Heart right ventricle (tissue), 16 donors: ENCODE results near the gene XYLT2. TPM values are rescaled to one million over a fixed set of nuclear protein-coding genes. Genes with fewer than 3 reads are reported as not detected.

Experiments
- ATAC-seq, 8 donors: fragments of 200-7000 bp; cut with Tn5 transposase; one replicate each; pipeline ENCODE4 v1.9.1; 2020; ENCODE audit warnings: mild to moderate bottlenecking in 8 of 8, moderate library complexity in 8 of 8, moderate number of reproducible peaks in 1 of 8
- DNase-seq, 2 donors: peaks; one replicate each; pipeline ENCODE4 v3.0.0-alpha.2; 2020
- H3K27ac ChIP-seq, 10 donors: fragments of 200-600 bp; sonication (generic) in 2 of 10; one replicate each; pipeline versions ENCODE4 v1.5.0 to v1.8.0; 2020 to 2022; ENCODE audit warnings: mild to moderate bottlenecking in 3 of 10
- H3K27me3 ChIP-seq, 7 donors: fragments of 200-600 bp; one replicate each; pipeline ENCODE4 v1.8.0; 2021 to 2022; ENCODE audit warnings: mild to moderate bottlenecking in 2 of 7
- H3K36me3 ChIP-seq, 9 donors: fragments of 200-600 bp; sonication (generic) in 1 of 9; one replicate each; pipeline versions ENCODE4 v1.5.0 to v1.8.0; 2020 to 2022; ENCODE audit warnings: mild to moderate bottlenecking in 2 of 9
- H3K4me1 ChIP-seq, 9 donors: fragments of 200-600 bp; sonication (generic) in 1 of 9; one replicate each; pipeline versions ENCODE4 v1.5.0 to v1.8.0; 2020 to 2022; ENCODE audit warnings: mild to moderate bottlenecking in 4 of 9
- H3K4me3 ChIP-seq, 10 donors: fragments of 200-600 bp; sonication (generic) in 2 of 10; one replicate each; pipeline versions ENCODE4 v1.5.0 to v1.8.0; 2020 to 2022; ENCODE audit warnings: mild to moderate bottlenecking in 7 of 10, moderate library complexity in 2 of 10
- H3K9me3 ChIP-seq, 11 donors: fragments of 200-600 bp in 10 of 11; sonication (generic) in 2 of 11; one replicate each; pipeline versions ENCODE4 v1.5.0 to v1.8.0; 2013 to 2022; ENCODE audit warnings: mild to moderate bottlenecking in 2 of 11, control low read depth in 1 of 11, moderate library complexity in 1 of 11
- CTCF ChIP-seq, 9 donors: fragments of 200-600 bp; sonication (generic) in 2 of 9; IDR thresholded peaks; one replicate each; pipeline versions ENCODE4 v1.5.0 to v1.8.0; 2021 to 2022; ENCODE audit warnings: antibody characterized with exemption in 9 of 9, mild to moderate bottlenecking in 5 of 9, moderate library complexity in 1 of 9
- WGBS, 2 donors: extraction: QIAGEN DNeasy Blood & Tissue Kit; methylation state at CpG; one replicate each; pipeline ENCODE4 v1.1.7; 2013; ENCODE audit warnings: inconsistent platforms in 1 of 2; 5-methylcytosine and 5-hydroxymethylcytosine counted together
- intact Hi-C, 10 donors: fragments of 100-400 bp; cut with DNase I; formaldehyde crosslinking; loops; one replicate each; pipeline versions ENCODE4 v1.11.1 to v1.14.2; 2022
- polyA plus RNA-seq, 2 donors: library from polyadenylated mRNA; stranded (reverse); fragments of 200-250 nt; gene quantifications; one replicate each; pipeline ENCODE4 v1.2.3, GENCODE V29; 2013
- total RNA-seq, 10 donors: library from RNA; stranded (reverse); fragmentation: NEBNext Ultra II Directional in 3 of 10; extraction: Animal tissue kit (Norgen Biotek cat#: 25700) in 3 of 10; gene quantifications; one replicate each; pipeline versions ENCODE4 v1.2.1 to v1.2.4, GENCODE V29; 2021 to 2023
- donor health status: Arrhythmogenic right ventricular cardiomyopathy.
- donor health status: ischemic (EF 13 %, LVEDD 7.1; RV severe dilation, severe dysfunction).
- donor health status: healthy with polysubstance abuse.
- donor health status: DM: no; HTN: yes; CAD: no.
- donor health status: DM: no; HTN: no; CAD: no.
- donor health status: ischemic (EF 25% LVEDD 6.9; RV normal size, moderate dysfunction).
- donor health status: ischemic (EF 25% LVEDD 5.7; RV mildly dilated, moderate dysfunction).
- donor health status: healthy.
- donor health status: DM: yes; HTN: yes; CAD: no.
- donor health status: Ischemic cardiomyopathy.
- donor health status: ischemic (EF 35%, LVEDD 5.7; RV mildly dilated, moderate dysfunction).
- donor health status: nonischemic (EF 11% LVEDD 7.7; RV severe dilation, severe dysfunction).
- donor health status: DM: yes; HTN: yes; CAD: no.
- donor health status: PGD.
- donor health status: ischemic (EF 29% LVEDD 5.4; RV normal size, mild dysfunction).
- donor health status: nonischemic (EF 23%, LVEDD 6.1; RV moderate dilation, normal function).

Gene XYLT2
- total and polyA plus RNA-seq, 12 donors: 8.1 to 17.1 (median 11.9) TPM

DNA sequence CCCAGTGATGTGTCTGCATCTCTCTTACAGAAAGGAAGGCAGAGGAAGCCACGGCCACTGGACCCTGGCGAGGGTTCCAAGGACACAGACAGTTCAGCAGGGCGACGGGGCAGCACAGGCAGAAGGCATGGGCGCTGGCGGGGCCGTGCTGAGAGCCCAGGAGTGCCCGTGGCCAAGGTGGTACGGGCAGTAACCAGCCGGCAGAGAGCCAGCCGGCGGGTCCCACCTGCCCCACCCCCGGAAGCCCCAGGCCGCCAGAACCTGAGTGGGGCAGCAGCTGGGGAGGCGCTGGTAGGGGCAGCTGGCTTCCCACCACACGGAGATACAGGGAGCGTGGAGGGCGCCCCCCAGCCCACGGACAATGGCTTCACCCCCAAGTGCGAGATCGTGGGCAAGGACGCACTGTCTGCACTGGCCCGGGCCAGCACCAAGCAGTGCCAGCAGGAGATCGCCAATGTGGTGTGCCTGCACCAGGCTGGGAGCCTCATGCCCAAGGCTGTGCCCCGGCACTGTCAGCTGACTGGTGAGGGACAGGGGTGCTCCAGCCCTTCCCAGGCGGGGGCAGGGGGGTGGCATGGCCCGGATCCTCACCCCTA is 7.8 kb downstream of the XYLT2 start:
- peaks cover 0 to 64% (median 38%) of the 10 kb centered on the region in 9 donors for H3K36me3 ChIP-seq
- DNase-seq (no peak), ATAC-seq (peak in 2 of 8 donors; percentile 4 to 19)
- WGBS, 2 donors: 94 to 96% methylated on average over 27 of the region's 27 CpGs
- no peaks in the 10 kb centered on the region for H3K27me3 ChIP-seq
- intact Hi-C loops: loop anchor here in 1 of 10 donors (10.0 kb wide), 1 partner anchor 61 kb away; no protein-coding TSS in a partner anchor
- no peaks in the 10 kb centered on the region for H3K9me3 ChIP-seq
- no peak overlapping the region for H3K4me3 ChIP-seq
- no peak for TF ChIP-seq CTCF (IDR thresholded peaks at IDR 0.05)
- no peak overlapping the region for H3K27ac ChIP-seq
- H3K4me1 ChIP-seq: peaks cover 0 to 19% (median 4%) of the 10 kb centered on the region in 9 donors

- DNase-seq (no peak), ATAC-seq (no peak)
- TF ChIP-seq CTCF (IDR thresholded peaks at IDR 0.05): no peak
- Histone ChIP-seq H3K4me3 (no peak overlapping the region), H3K27me3 (no peaks in the 10 kb centered on the region), H3K36me3 (peaks cover 0 to 69% (median 42%) of the 10 kb centered on the region in 9 donors), H3K27ac (no peak overlapping the region), H3K4me1 (peaks cover 0 to 23% (median 4%) of the 10 kb centered on the region in 9 donors), H3K9me3 (no peaks in the 10 kb centered on the region)
- intact Hi-C loops: loop anchor here in 1 of 10 donors (10.0 kb wide), 1 partner anchor 61 kb away; no protein-coding TSS in a partner anchor
- 91 to 95% methylated on average over 15 of the region's 15 CpGs for whole genome bisulfite sequencing, 2 donors
These were observed 8.3 kb downstream of the XYLT2 start for GRCh38 chr17:50354198-50354597.

- TF ChIP-seq CTCF (IDR thresholded peaks at IDR 0.05): no peak
- 94 to 97% methylated on average over 13 of the region's 13 CpGs for WGBS, 2 donors
- Histone ChIP-seq H3K4me3 (no peak overlapping the region), H3K27ac (no peak overlapping the region), H3K9me3 (no peaks in the 10 kb centered on the region), H3K27me3 (no peaks in the 10 kb centered on the region), H3K4me1 (peaks cover 0 to 24% (median 5%) of the 10 kb centered on the region in 9 donors), H3K36me3 (peaks cover 0 to 75% (median 45%) of the 10 kb centered on the region in 9 donors)
- ATAC-seq (no peak), DNase-seq (no peak)
- intact Hi-C loops: loop anchor here in 1 of 10 donors (10.0 kb wide), 1 partner anchor 60 kb away; no protein-coding TSS in a partner anchor
These were observed 8.8 kb downstream of the XYLT2 start for GRCh38 chr17:50354776-50355175.

DNA sequence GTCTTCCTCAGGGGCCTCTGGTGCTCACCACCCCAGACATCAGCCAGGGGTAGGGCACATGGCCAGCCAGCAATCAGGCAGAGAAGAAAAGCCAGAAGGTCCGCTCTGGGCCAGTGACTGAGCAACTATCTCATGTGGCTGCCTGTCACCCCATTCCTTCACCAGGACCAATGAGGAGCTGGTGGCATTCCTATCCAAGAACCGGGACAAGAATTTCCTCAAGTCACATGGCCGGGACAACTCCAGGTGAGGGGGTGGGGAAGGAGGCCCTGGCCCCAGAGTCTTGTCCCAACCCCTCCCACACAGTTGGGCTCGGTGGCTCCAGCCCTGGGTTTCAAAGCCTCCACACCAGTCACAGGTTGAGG is 9.4 kb downstream of the XYLT2 start:
- Histone ChIP-seq H3K4me1 (peaks cover 0 to 24% (median 5%) of the 10 kb centered on the region in 9 donors), H3K27me3 (no peaks in the 10 kb centered on the region), H3K36me3 (peaks cover 0 to 80% (median 50%) of the 10 kb centered on the region in 9 donors), H3K4me3 (no peak overlapping the region), H3K27ac (no peak overlapping the region), H3K9me3 (no peaks in the 10 kb centered on the region)
- intact Hi-C loops: loop anchor here in 1 of 10 donors (10.0 kb wide), 1 partner anchor 59 kb away; no protein-coding TSS in a partner anchor
- TF ChIP-seq CTCF (IDR thresholded peaks at IDR 0.05): no peak
- ATAC-seq (no peak), DNase-seq (no peak)
- WGBS, 2 donors: 85 to 87% methylated on average over 4 of the region's 4 CpGs
